Neural cell (in vitro differentiated cells): ENCODE data around the gene KRT6A. TPM values are rescaled to one million over a fixed set of nuclear protein-coding genes. Genes with fewer than 3 reads are reported as not detected.

Experiments used
- H2AFZ ChIP-seq: fragments of 200-600, 300-800 bp; sonication (generic), shearing (Covaris generic); 2 replicates; pipeline ENCODE4 v1.6.0; 2014; ENCODE audit warnings: low read depth, mild to moderate bottlenecking, antibody characterized with exemption, low read length, moderate library complexity
- H3F3A ChIP-seq: fragments of 200-600 bp; shearing (Covaris generic); 2 replicates; pipeline ENCODE4 v1.6.1; 2016; ENCODE audit warnings: mild to moderate bottlenecking, moderate library complexity, mixed read lengths, antibody characterized with exemption, low read length; ENCODE audit not compliant: insufficient read depth, poor library complexity, severe bottlenecking
- H3K27ac ChIP-seq: fragments of 200-600, 300-800 bp; sonication (generic), shearing (Covaris generic); 2 replicates; pipeline ENCODE4 v1.5.1; 2014; ENCODE audit warnings: mild to moderate bottlenecking, low read length, moderate library complexity
- H3K27me3 ChIP-seq: fragments of 300-800, 200-600 bp; sonication (generic), shearing (Covaris generic); 2 replicates; pipeline ENCODE4 v1.6.0; 2014; ENCODE audit warnings: mild to moderate bottlenecking, low read depth, low read length, moderate library complexity; ENCODE audit not compliant: insufficient read depth
- H3K36me3 ChIP-seq: fragments of 300-800, 200-600 bp; sonication (generic), shearing (Covaris generic); 2 replicates; pipeline ENCODE4 v1.5.1; 2014; ENCODE audit warnings: mild to moderate bottlenecking, antibody characterized with exemption, low read length, moderate library complexity; ENCODE audit not compliant: insufficient read depth
- H3K4me2 ChIP-seq: fragments of 300-800, 200-600 bp; sonication (generic), shearing (Covaris generic); 2 replicates; pipeline ENCODE4 v1.6.0; 2014; ENCODE audit warnings: mild to moderate bottlenecking, low read length
- H3K4me3 ChIP-seq: fragments of 300-800, 200-600 bp; sonication (generic), shearing (Covaris generic); 2 replicates; pipeline ENCODE4 v1.5.1; 2014; ENCODE audit warnings: mild to moderate bottlenecking, low read length, moderate library complexity
- H3K79me2 ChIP-seq: fragments of 200-600 bp; shearing (Covaris generic); replicated peaks from 2 replicates; pipeline ENCODE4 v1.6.0; 2014; ENCODE audit warnings: mild to moderate bottlenecking, low read length, moderate library complexity; ENCODE audit not compliant: insufficient read depth
- H3K9ac ChIP-seq: fragments of 300-800, 200-600 bp; sonication (generic), shearing (Covaris generic); 2 replicates; pipeline ENCODE4 v1.6.1; 2016; ENCODE audit warnings: mild to moderate bottlenecking, low read length, mixed read lengths
- H3K9me2 ChIP-seq: fragments of 200-600 bp; shearing (Covaris generic); 2 replicates; pipeline ENCODE4 v1.6.1; 2016; ENCODE audit warnings: mild to moderate bottlenecking, low read length, mixed read lengths; ENCODE audit not compliant: insufficient read depth
- H3K9me3 ChIP-seq: fragments of 200-600, 300-800 bp; sonication (generic), shearing (Covaris generic); 2 replicates; pipeline ENCODE4 v1.6.1; 2016; ENCODE audit warnings: mild to moderate bottlenecking, mixed run types, low read length, moderate library complexity, mixed read lengths
- H4K20me1 ChIP-seq: fragments of 200-600 bp; shearing (Covaris generic); 2 replicates; pipeline ENCODE4 v1.6.1; 2016; ENCODE audit warnings: mild to moderate bottlenecking, mixed run types; ENCODE audit not compliant: insufficient read depth
- CTCF ChIP-seq: fragments of 450-650 bp; IDR thresholded peaks from 2 replicates; pipeline ENCODE4 v1.5.1; 2014; ENCODE audit warnings: antibody characterized with exemption, mild to moderate bottlenecking, moderate library complexity; ENCODE audit not compliant: poor library complexity, severe bottlenecking
- EP300 ChIP-seq: fragments of 450-650 bp; conservative IDR thresholded peaks from 2 replicates; pipeline ENCODE4 v1.6.1; 2014; ENCODE audit warnings: antibody characterized with exemption, mild to moderate bottlenecking, moderate library complexity; ENCODE audit not compliant: poor library complexity, severe bottlenecking
- EZH2 ChIP-seq: fragments of 200-600, 300-800 bp; shearing (Covaris generic), sonication (generic); IDR thresholded peaks from 2 replicates; pipeline ENCODE4 v1.6.1; 2014; ENCODE audit warnings: antibody characterized with exemption, low read length, borderline replicate concordance, mild to moderate bottlenecking; ENCODE audit not compliant: insufficient read depth, poor library complexity, severe bottlenecking
- MXI1 ChIP-seq: fragments of 450-650 bp; conservative IDR thresholded peaks from 2 replicates; pipeline ENCODE4 v1.6.1; 2014; ENCODE audit warnings: antibody characterized with exemption, mild to moderate bottlenecking; ENCODE audit not compliant: poor library complexity, severe bottlenecking
- POLR2AphosphoS5 ChIP-seq: IDR thresholded peaks from 2 replicates; pipeline ENCODE4 v1.6.1; 2012
- RAD21 ChIP-seq: fragments of 450-650 bp; conservative IDR thresholded peaks from 2 replicates; pipeline ENCODE4 v1.6.1; 2014; ENCODE audit warnings: antibody characterized with exemption, mild to moderate bottlenecking, moderate library complexity
- REST ChIP-seq: IDR thresholded peaks from 2 replicates; pipeline ENCODE4 v1.6.1; 2012; ENCODE audit warnings: borderline replicate concordance
- SMC3 ChIP-seq: fragments of 450-650 bp; conservative IDR thresholded peaks from 2 replicates; pipeline ENCODE4 v1.6.1; 2014; ENCODE audit warnings: antibody characterized with exemption, mild to moderate bottlenecking, moderate library complexity; ENCODE audit not compliant: poor library complexity
- TAF1 ChIP-seq: IDR thresholded peaks from 2 replicates; pipeline ENCODE4 v1.6.1; 2012; ENCODE audit warnings: low read depth
- polyA plus RNA-seq: library from polyadenylated mRNA; depleted of rRNA; stranded (reverse); fragments of >200 nt; gene quantifications from 2 replicates; pipeline ENCODE4 v1.2.3, GENCODE V29; 2014

The KRT6A gene
- polyA plus RNA-seq, 1 donor from 2014 or later = not detected

DNA sequence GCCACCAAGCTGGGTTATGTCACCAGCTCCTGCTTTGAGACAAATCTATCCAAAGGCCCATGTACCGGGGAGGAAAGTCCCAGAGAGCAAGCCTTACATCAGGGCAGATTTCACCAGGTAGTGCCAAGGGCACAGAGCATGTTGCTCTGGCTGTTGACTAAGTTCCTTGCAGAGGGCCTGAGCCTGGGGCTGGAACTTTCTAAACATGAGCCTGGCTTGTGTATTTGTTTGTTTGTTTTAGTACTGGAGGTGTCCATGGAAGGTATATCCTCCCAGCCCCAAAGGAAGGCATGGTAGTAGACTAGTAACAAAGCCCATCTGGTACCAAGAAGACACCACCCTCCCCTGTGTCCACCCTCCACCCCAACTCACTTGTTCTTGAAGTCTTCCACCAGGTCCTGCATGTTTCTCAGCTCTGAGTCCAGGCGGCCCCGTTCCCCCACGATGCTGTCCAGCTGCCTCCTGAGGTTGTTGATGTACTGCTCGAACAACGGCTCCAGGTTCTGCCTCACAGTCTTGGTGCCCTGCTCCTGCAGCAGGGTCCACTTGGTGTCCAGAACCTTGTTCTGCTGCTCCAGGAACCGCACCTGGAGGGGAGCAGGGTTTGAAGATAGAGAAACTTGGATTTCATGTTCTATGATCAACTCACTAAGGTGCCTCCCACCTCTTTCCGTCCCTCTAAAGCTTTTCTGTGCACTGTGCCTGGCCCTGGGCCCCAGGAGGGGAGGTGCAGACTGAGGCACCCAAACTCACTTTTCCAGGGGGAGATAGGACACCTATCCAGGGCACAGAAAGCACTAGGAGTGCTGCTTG, 25.7 kb upstream of the KRT6A start:
- Histone ChIP-seq H3K9me3 (no peaks in the 10 kb centered on the region), H3K4me3 (no peak overlapping the region), H3K27me3 (no peaks in the 10 kb centered on the region), H2AFZ (no peak overlapping the region), H3F3A (no peaks in the 10 kb centered on the region), H3K27ac (no peak overlapping the region), H3K79me2 (no peaks in the 10 kb centered on the region), H3K9ac (no peak overlapping the region), H3K36me3 (no peaks in the 10 kb centered on the region), H3K4me2 (no peak overlapping the region), H3K9me2 (no peaks in the 10 kb centered on the region), H4K20me1 (no peaks in the 10 kb centered on the region)
- TF ChIP-seq POLR2AphosphoS5 = no peak
- no peak for TF ChIP-seq EZH2
- TF ChIP-seq EP300 = no peak
- TF ChIP-seq CTCF = no peak

- TF ChIP-seq MXI1 (no peak), SMC3 (no peak), EZH2 (no peak), REST (no peak), RAD21 (no peak), EP300 (no peak), POLR2AphosphoS5 (no peak), TAF1 (no peak), CTCF (no peak)
- Histone ChIP-seq H3K4me2 (no peak overlapping the region), H3K36me3 (no peaks in the 10 kb centered on the region), H3K9me2 (no peaks in the 10 kb centered on the region), H3K9ac (no peak overlapping the region), H3K27ac (no peak overlapping the region), H3F3A (no peaks in the 10 kb centered on the region), H3K27me3 (no peaks in the 10 kb centered on the region), H3K79me2 (no peaks in the 10 kb centered on the region), H3K9me3 (no peaks in the 10 kb centered on the region), H4K20me1 (no peaks in the 10 kb centered on the region), H2AFZ (no peak overlapping the region), H3K4me3 (no peak overlapping the region)
Observed at GRCh38 chr12:52517888-52518287, 24.8 kb upstream of the KRT6A start.
